Right lobe of liver (tissue), 4 donors: ENCODE results near the gene ELOB.

Experiments
- CTCF ChIP-seq, 4 donors: fragments of 200-600 bp in 3 of 4; fragments of 450-650 bp in 1 of 4; IDR thresholded peaks; one replicate each; pipeline versions ENCODE4 v1.5.1 to v1.8.0; 2016 to 2022; ENCODE audit warnings: antibody characterized with exemption in 4 of 4, mild to moderate bottlenecking in 2 of 4
- POLR2A ChIP-seq: fragments of 450-650 bp; IDR thresholded peaks from one replicate; pipeline ENCODE4 v1.6.1; 2017; ENCODE audit warnings: antibody characterized with exemption, mild to moderate bottlenecking
- donor health status: DM: no; HTN: no; CAD: no.
- donor health status: DM: no; HTN: no; CAD: no.
- donor health status: DM: no; HTN: yes; CAD: no.

GRCh38 chr16:2782583-2783351 is 5.7 kb upstream of the ELOB start:
- TF ChIP-seq POLR2A (no peak), CTCF (IDR thresholded peaks at IDR 0.05) (no peak)
